Measurements from ENCODE around the gene BLOC1S6.

Gene BLOC1S6

DNA sequence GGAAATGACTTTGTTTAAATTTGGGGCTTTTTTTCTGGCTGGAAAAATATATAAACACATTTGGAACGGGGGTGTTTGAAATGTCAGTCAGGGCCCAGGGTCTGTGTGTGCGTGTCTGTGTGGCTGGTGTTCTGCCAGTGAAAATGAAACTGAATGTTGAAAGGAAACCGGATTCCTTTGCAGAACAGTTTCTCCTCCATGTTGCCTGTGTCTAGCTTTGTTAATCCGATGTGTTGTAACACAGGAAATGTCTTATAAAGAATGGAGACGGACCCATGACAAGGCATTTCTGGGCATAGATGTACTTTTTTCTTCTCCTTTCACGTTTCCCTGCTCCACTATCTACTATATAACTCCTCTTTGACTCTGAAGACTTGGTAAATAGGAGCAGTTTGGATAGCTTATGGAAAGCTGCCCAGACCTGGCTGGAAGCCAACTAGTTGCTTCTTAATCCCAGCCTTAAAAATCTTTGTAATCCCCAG, 50.4 kb downstream of the BLOC1S6 start:
- DNase-seq (ENCODE audit: insufficient read length, low spot score) (no peak), FAIRE-seq (no peak)
- TF ChIP-seq, protein P1, sequence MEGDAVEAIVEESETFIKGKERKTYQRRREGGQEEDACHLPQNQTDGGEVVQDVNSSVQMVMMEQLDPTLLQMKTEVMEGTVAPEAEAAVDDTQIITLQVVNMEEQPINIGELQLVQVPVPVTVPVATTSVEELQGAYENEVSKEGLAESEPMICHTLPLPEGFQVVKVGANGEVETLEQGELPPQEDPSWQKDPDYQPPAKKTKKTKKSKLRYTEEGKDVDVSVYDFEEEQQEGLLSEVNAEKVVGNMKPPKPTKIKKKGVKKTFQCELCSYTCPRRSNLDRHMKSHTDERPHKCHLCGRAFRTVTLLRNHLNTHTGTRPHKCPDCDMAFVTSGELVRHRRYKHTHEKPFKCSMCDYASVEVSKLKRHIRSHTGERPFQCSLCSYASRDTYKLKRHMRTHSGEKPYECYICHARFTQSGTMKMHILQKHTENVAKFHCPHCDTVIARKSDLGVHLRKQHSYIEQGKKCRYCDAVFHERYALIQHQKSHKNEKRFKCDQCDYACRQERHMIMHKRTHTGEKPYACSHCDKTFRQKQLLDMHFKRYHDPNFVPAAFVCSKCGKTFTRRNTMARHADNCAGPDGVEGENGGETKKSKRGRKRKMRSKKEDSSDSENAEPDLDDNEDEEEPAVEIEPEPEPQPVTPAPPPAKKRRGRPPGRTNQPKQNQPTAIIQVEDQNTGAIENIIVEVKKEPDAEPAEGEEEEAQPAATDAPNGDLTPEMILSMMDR (IDR thresholded peaks at IDR 0.05; ENCODE audit: insufficient read depth, missing control alignments), result no peak

DNA sequence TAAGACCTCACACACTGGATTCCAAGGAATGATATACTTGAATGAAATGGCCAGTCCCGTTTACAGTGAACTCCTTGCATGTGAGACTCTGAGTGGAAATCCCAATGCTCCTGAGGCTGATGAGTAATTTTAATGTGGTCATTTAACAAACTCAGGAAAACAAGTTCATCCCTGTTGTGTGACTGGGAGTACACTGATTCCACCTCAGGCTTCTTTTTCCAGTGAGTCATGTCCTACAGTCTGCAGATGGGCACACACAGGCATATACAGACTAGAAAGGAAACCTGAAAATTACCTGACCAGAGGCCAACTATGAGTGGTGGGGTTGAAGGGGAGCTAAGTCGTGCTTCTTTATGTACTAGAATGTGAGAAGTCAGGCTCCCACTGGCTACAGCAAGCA, 53.4 kb downstream of the BLOC1S6 start:
- DNase-seq (ENCODE audit: insufficient read length, low spot score) (no peak), FAIRE-seq (no peak)
- TF ChIP-seq, protein P1 (IDR thresholded peaks at IDR 0.05; ENCODE audit: insufficient read depth, missing control alignments), result no peak

DNA sequence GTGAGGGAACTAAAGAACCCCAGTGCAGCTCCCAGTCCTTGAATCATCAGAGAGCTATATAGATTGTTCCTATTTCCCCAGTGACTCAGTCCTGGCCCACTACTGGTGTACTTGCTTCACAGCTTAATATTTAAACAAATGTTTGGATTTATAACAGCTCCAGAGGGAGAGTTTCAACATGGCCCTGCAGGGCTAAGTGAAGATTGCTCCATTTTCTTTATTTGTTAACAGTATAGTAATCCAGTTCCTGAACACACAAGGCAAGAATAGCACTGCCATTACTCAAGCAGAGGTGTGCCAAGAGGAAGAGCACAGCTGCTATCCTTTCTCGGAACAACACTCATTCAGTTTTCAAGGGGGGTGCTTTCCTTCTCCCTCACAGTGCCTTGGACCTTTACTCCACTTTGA, 54.2 kb downstream of the BLOC1S6 start:
- FAIRE-seq, result no peak
- DNase-seq (ENCODE audit: insufficient read length, low spot score), result no peak
- TF ChIP-seq, protein P1 (IDR thresholded peaks at IDR 0.05; ENCODE audit: insufficient read depth, missing control alignments), result no peak

DNA sequence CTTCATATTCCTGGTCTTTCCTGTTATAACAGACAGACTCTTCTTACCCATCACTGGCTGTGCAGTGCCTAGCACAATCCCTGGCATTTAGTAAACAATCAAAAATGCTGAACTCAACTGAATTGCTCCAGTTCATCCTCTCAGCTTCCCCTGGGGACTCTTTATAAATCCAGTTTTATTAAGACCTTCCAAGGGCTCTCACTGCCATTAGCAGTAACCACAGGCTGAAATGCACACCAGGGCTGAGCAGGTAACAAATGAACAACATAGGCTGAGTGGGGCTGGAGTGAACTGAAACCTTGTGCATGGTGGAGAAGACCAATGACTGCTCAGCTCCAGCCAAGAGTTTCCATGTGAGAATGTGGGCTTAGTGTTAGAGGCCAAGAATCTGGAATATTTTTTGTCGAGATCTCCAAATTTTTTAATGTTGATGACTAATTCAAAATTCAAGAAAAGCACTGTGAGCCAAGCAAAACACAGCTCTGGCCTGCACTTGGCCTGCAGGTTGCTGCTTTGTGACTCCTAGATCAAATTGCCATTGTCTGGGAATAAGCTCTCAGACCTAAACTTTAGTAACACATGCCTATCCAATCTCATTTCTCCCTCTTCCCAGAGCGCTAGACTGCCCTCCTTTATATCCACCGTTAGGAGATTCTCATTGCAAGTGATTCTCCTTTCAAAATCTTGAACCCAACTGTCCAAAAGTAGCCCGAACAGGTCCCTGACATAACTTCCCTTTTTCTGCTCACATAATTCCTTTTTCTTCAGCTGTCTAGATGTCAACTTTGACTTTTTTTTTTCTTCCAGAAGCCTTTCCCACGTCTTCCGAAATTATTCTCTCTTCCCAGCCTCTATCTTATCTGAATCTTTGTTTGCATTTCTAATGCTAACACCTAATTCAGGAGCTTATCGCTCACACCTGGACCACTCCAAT, 55.1 kb downstream of the BLOC1S6 start:
- no peak for FAIRE-seq
- TF ChIP-seq, protein P1 (IDR thresholded peaks at IDR 0.05; ENCODE audit: insufficient read depth, missing control alignments), result no peak
- DNase-seq (ENCODE audit: insufficient read length, low spot score), result no peak

DNA sequence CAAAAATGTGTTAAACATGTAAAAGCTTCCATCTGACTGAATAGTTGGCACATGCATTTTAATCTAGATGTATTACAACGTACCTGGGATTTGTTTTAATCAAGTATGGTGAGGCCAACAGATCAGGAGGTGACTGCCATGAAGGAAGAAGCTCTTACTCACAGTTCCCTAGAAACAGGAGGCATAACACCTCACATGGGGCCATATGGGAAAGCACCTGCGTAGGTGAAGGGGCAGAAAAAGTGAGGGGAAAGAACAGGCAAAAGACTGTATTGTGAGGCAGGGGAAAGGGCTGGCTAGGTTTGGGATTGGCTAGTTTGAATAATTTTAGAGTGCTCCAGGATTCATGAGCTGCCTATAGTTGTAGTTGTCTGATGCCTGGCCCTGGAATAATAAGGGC, 57.3 kb downstream of the BLOC1S6 start:
- FAIRE-seq, result no peak

DNA sequence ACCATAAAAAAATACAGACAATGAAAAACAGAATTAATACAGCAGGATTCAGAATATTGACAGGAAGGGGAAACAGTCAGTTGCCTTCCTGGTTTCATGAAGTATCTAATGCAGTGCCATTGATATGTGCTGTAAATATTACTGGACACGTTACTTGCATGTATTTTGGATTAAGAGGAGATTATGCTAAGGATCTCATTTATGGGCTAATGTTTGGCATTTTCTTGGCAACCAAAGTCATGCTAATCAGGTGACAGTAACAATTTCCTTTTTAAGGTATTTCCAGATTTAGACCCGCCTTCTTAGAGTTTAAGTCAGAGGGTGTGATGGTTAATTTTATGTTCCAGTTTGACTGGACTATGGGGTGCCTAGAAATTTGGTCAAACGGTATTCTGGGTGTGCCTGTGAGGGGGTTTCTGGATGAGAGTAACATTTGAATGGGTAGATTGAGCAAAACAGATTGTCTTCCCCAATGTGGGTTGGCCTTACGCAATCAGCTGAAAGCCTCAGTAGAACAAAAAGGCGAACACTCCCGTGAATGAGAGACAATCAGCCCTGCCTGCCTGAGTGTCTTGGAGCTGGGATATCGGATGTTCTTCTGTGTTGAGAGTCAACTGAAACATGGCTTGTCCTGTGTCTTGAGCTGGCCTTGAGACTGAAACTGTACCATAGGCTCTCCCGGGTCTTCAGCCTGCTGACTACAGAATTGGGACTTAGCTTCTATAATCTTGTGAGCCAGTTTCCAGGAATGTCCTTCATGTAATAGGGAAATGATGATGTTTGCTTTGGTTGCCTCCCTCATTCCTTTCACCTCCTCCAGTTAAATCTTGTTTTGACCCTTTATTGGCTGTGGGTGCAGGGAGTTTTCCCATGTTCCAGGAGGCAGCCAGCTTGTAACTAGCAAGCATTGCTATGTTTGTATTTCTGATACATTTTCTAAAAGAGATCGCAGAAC, 58.1 kb downstream of the BLOC1S6 start:
- DNase-seq (ENCODE audit: insufficient read length, low spot score), result no peak
- TF ChIP-seq, protein P1 (IDR thresholded peaks at IDR 0.05; ENCODE audit: insufficient read depth, missing control alignments), result no peak
- FAIRE-seq, result no peak

More for the DNA sequence above, 57.3 kb downstream of the BLOC1S6 start:
- TF ChIP-seq, protein P1 (IDR thresholded peaks at IDR 0.05; ENCODE audit: insufficient read depth, missing control alignments), result no peak
- DNase-seq (ENCODE audit: insufficient read length, low spot score), result no peak
